Measurements from ENCODE around the gene ADCK1. TPM values are rescaled to one million over a fixed set of nuclear protein-coding genes. Genes with fewer than 3 reads are reported as not detected.

The ADCK1 gene
- polyA plus RNA-seq, 1 donor from 2014 or later: 13.6 TPM

GRCh38 chr14:77917491-77918201, 117.7 kb downstream of the ADCK1 start:
- no peak for TF ChIP-seq REST (IDR thresholded peaks at IDR 0.05; ENCODE audit: borderline replicate concordance)
- TF ChIP-seq POLR2AphosphoS5 (IDR thresholded peaks at IDR 0.05): no peak
- no peak for TF ChIP-seq MXI1 (conservative IDR thresholded peaks at IDR 0.05; ENCODE audit: poor library complexity, severe bottlenecking)
- no peak for TF ChIP-seq TAF1 (IDR thresholded peaks at IDR 0.05; ENCODE audit: low read depth)
- TF ChIP-seq RAD21 (conservative IDR thresholded peaks at IDR 0.05): no peak
- no peak for TF ChIP-seq CTCF (IDR thresholded peaks at IDR 0.05; ENCODE audit: poor library complexity, severe bottlenecking)
- no peak for TF ChIP-seq EZH2 (IDR thresholded peaks at IDR 0.05; ENCODE audit: borderline replicate concordance, insufficient read depth, low read length, poor library complexity, severe bottlenecking)
- TF ChIP-seq SMC3 (conservative IDR thresholded peaks at IDR 0.05; ENCODE audit: poor library complexity): no peak
- no peak for TF ChIP-seq EP300 (conservative IDR thresholded peaks at IDR 0.05; ENCODE audit: poor library complexity, severe bottlenecking)
- Histone ChIP-seq H3K79me2 (replicated peaks; ENCODE audit: insufficient read depth, low read length) (no peaks in the 10 kb centered on the region), H3K9me2 (ENCODE audit: insufficient read depth, low read length) (no peaks in the 10 kb centered on the region), H4K20me1 (ENCODE audit: insufficient read depth) (no peaks in the 10 kb centered on the region), H3K27me3 (ENCODE audit: insufficient read depth, low read depth, low read length) (no peaks in the 10 kb centered on the region), H2AFZ (ENCODE audit: low read depth, low read length) (no peak overlapping the region), H3K36me3 (ENCODE audit: insufficient read depth, low read length) (no peaks in the 10 kb centered on the region), H3K9me3 (ENCODE audit: low read length) (no peaks in the 10 kb centered on the region), H3F3A (ENCODE audit: insufficient read depth, low read length, poor library complexity, severe bottlenecking) (no peaks in the 10 kb centered on the region), H3K27ac (ENCODE audit: low read length) (no peak overlapping the region), H3K4me3 (ENCODE audit: low read length) (no peak overlapping the region), H3K4me2 (ENCODE audit: low read length) (no peak overlapping the region), H3K9ac (ENCODE audit: low read length) (no peak overlapping the region)

- no peaks in the 10 kb centered on the region for H3K9me3 ChIP-seq (ENCODE audit: low read length)
- no peaks in the 10 kb centered on the region for H4K20me1 ChIP-seq (ENCODE audit: insufficient read depth)
- TF ChIP-seq MXI1 (conservative IDR thresholded peaks at IDR 0.05; ENCODE audit: poor library complexity, severe bottlenecking) (no peak), CTCF (IDR thresholded peaks at IDR 0.05; ENCODE audit: poor library complexity, severe bottlenecking) (no peak), EP300 (conservative IDR thresholded peaks at IDR 0.05; ENCODE audit: poor library complexity, severe bottlenecking) (no peak), REST (IDR thresholded peaks at IDR 0.05; ENCODE audit: borderline replicate concordance) (no peak), EZH2 (IDR thresholded peaks at IDR 0.05; ENCODE audit: borderline replicate concordance, insufficient read depth, low read length, poor library complexity, severe bottlenecking) (no peak), RAD21 (conservative IDR thresholded peaks at IDR 0.05) (no peak), POLR2AphosphoS5 (IDR thresholded peaks at IDR 0.05) (no peak), TAF1 (IDR thresholded peaks at IDR 0.05; ENCODE audit: low read depth) (no peak), SMC3 (conservative IDR thresholded peaks at IDR 0.05; ENCODE audit: poor library complexity) (no peak)
- no peak overlapping the region for H3K27ac ChIP-seq (ENCODE audit: low read length)
- no peaks in the 10 kb centered on the region for H3K27me3 ChIP-seq (ENCODE audit: insufficient read depth, low read depth, low read length)
- no peaks in the 10 kb centered on the region for H3K36me3 ChIP-seq (ENCODE audit: insufficient read depth, low read length)
- H2AFZ ChIP-seq (ENCODE audit: low read depth, low read length): no peak overlapping the region
- H3K4me3 ChIP-seq (ENCODE audit: low read length): no peak overlapping the region
- no peak overlapping the region for H3K9ac ChIP-seq (ENCODE audit: low read length)
- no peaks in the 10 kb centered on the region for H3K9me2 ChIP-seq (ENCODE audit: insufficient read depth, low read length)
- H3F3A ChIP-seq (ENCODE audit: insufficient read depth, low read length, poor library complexity, severe bottlenecking): no peaks in the 10 kb centered on the region
- H3K79me2 ChIP-seq (replicated peaks; ENCODE audit: insufficient read depth, low read length): no peaks in the 10 kb centered on the region
- H3K4me2 ChIP-seq (ENCODE audit: low read length): no peak overlapping the region
Observed at GRCh38 chr14:77918448-77918847, 118.5 kb downstream of the ADCK1 start.

Data from neural cell (in vitro differentiated cells).